Ascending aorta (tissue), 2 donors: ENCODE results near the gene CHDH. TPM values are rescaled to one million over a fixed set of nuclear protein-coding genes. Genes with fewer than 3 reads are reported as not detected.

Experiments used
- DNase-seq, 2 donors: peaks; one replicate each; pipeline ENCODE4 v3.0.0-alpha.2; 2019; ENCODE audit warnings: low spot score in 2 of 2
- H3K27ac ChIP-seq, 2 donors: fragments of 200-600 bp; sonication (generic); one replicate each; pipeline ENCODE4 v1.5.1; 2016 to 2017; ENCODE audit warnings: mild to moderate bottlenecking in 1 of 2
- H3K27me3 ChIP-seq: fragments of 200-600 bp; sonication (generic); one replicate; pipeline ENCODE4 v1.5.1; 2017
- H3K36me3 ChIP-seq, 2 donors: fragments of 200-600 bp; sonication (generic); one replicate each; pipeline ENCODE4 v1.5.1; 2016
- H3K4me1 ChIP-seq, 2 donors: fragments of 200-600 bp; sonication (generic); one replicate each; pipeline ENCODE4 v1.5.1; 2016 to 2017; ENCODE audit warnings: mild to moderate bottlenecking in 1 of 2
- H3K4me3 ChIP-seq, 2 donors: fragments of 200-600 bp; sonication (generic); one replicate each; pipeline ENCODE4 v1.5.1; 2016 to 2017; ENCODE audit warnings: mild to moderate bottlenecking in 1 of 2
- H3K9me3 ChIP-seq, 2 donors: fragments of 200-600 bp; sonication (generic); one replicate each; pipeline ENCODE4 v1.5.1; 2016
- CTCF ChIP-seq, 3 experiments: fragments of 200-600 bp in 2 of 3; fragments of 450-650 bp in 1 of 3; sonication (generic) in 2 of 3; IDR thresholded peaks; one replicate each; pipeline ENCODE4 v1.5.1; 2016 to 2019; ENCODE audit warnings: antibody characterized with exemption in 3 of 3, mild to moderate bottlenecking in 1 of 3, moderate library complexity in 1 of 3
- intact Hi-C: fragments of 100-400 bp; cut with DNase I; formaldehyde crosslinking; loops from one replicate; pipeline ENCODE4 v1.15.1; 2023
- total RNA-seq: library from RNA; depleted of rRNA; stranded (reverse); fragments of >200 nt; gene quantifications from one replicate; pipeline ENCODE4 v1.1.0, GENCODE V29; 2016

The CHDH gene
- total RNA-seq, 1 donor from 2014 or later, result 0.53 TPM

GRCh38 chr3:53845881-53846133 is 412 bp downstream of the CHDH start:
- Histone ChIP-seq H3K27ac (peak overlapping the region; percentile 34 to 63), H3K4me3 (peak overlapping the region; percentile 66 to 83), H3K4me1 (peaks cover 3 to 5% of the 10 kb centered on the region in 2 donors), H3K9me3 (no peaks in the 10 kb centered on the region), H3K27me3 (no peaks in the 10 kb centered on the region), H3K36me3 (no peaks in the 10 kb centered on the region)
- intact Hi-C loops, result loop anchor here (5.0 kb wide), 1 partner anchor 74 kb away; no protein-coding TSS in a partner anchor
- no peak for TF ChIP-seq CTCF (IDR thresholded peaks at IDR 0.05)
- no peak for DNase-seq

- Histone ChIP-seq H3K27me3 (no peaks in the 10 kb centered on the region), H3K4me3 (peak overlapping the region; percentile 66 to 83), H3K9me3 (no peaks in the 10 kb centered on the region), H3K4me1 (peaks cover 3 to 5% of the 10 kb centered on the region in 2 donors), H3K36me3 (no peaks in the 10 kb centered on the region), H3K27ac (peak overlapping the region; percentile 34 to 63)
- intact Hi-C loops, result loop anchor here (5.0 kb wide), 1 partner anchor 73 kb away; no protein-coding TSS in a partner anchor
- peak in 2 of 3 experiments; percentile 34 to 41 for TF ChIP-seq CTCF (IDR thresholded peaks at IDR 0.05)
- DNase-seq, result peak in 1 of 2 donors; percentile 74
Measured at GRCh38 chr3:53845103-53845880, 927 bp downstream of the CHDH start.

- peaks cover 3 to 5% of the 10 kb centered on the region in 2 donors for H3K4me1 ChIP-seq
- H3K9me3 ChIP-seq, result no peaks in the 10 kb centered on the region
- intact Hi-C loops, result loop anchor here (5.0 kb wide), 1 partner anchor 72 kb away; no protein-coding TSS in a partner anchor
- TF ChIP-seq CTCF (IDR thresholded peaks at IDR 0.05), result no peak
- H3K27ac ChIP-seq, result no peak overlapping the region
- peak in 1 of 2 donors; percentile 53 for DNase-seq
- H3K36me3 ChIP-seq, result no peaks in the 10 kb centered on the region
- no peak overlapping the region for H3K4me3 ChIP-seq
- H3K27me3 ChIP-seq, result no peaks in the 10 kb centered on the region
Measured at GRCh38 chr3:53844262-53845102, 1.7 kb downstream of the CHDH start.

- H3K9me3 ChIP-seq, result no peaks in the 10 kb centered on the region
- peak in 1 of 2 donors; percentile 44 for DNase-seq
- H3K27ac ChIP-seq, result no peak overlapping the region
- intact Hi-C loops, result no loop called here
- no peak overlapping the region for H3K4me3 ChIP-seq
- no peaks in the 10 kb centered on the region for H3K36me3 ChIP-seq
- peaks cover 3 to 5% of the 10 kb centered on the region in 2 donors for H3K4me1 ChIP-seq
- no peak for TF ChIP-seq CTCF (IDR thresholded peaks at IDR 0.05)
- H3K27me3 ChIP-seq, result no peaks in the 10 kb centered on the region
Measured at GRCh38 chr3:53843195-53844177, 2.7 kb downstream of the CHDH start.
